ENCODE measurements around the gene FZD10.

The FZD10 gene

GRCh38 chr12:130203151-130203550 is 40.9 kb downstream of the FZD10 start:
- H3K36me3 ChIP-seq (ENCODE audit: control insufficient read depth in 2 of 2, insufficient read depth in 2 of 2, low read length in 2 of 2), result no peaks in the 10 kb centered on the region
- H3K27me3 ChIP-seq (ENCODE audit: control insufficient read depth in 2 of 2, insufficient read depth in 2 of 2, low read length in 2 of 2), result no peaks in the 10 kb centered on the region
- H3K9ac ChIP-seq (ENCODE audit: low read depth in 1 of 2, low read length in 2 of 2), result no peak overlapping the region
- H3K4me3 ChIP-seq (ENCODE audit: low read length in 2 of 2), result no peak overlapping the region
- no peak overlapping the region for H3K27ac ChIP-seq (ENCODE audit: low read depth in 2 of 2, low read length in 2 of 2)
- no peaks in the 10 kb centered on the region for H3K4me1 ChIP-seq (ENCODE audit: control insufficient read depth in 2 of 2, insufficient read depth in 2 of 2, low read length in 2 of 2)
- H3K9me3 ChIP-seq (ENCODE audit: control insufficient read depth in 2 of 2, low read length in 2 of 2), result no peaks in the 10 kb centered on the region

GRCh38 chr12:130204541-130204953 is 42.3 kb downstream of the FZD10 start:
- H3K27me3 ChIP-seq (ENCODE audit: control insufficient read depth in 2 of 2, insufficient read depth in 2 of 2, low read length in 2 of 2), result no peaks in the 10 kb centered on the region
- H3K4me3 ChIP-seq (ENCODE audit: low read length in 2 of 2), result no peak overlapping the region
- H3K4me1 ChIP-seq (ENCODE audit: control insufficient read depth in 2 of 2, insufficient read depth in 2 of 2, low read length in 2 of 2), result no peaks in the 10 kb centered on the region
- H3K9me3 ChIP-seq (ENCODE audit: control insufficient read depth in 2 of 2, low read length in 2 of 2), result no peaks in the 10 kb centered on the region
- H3K27ac ChIP-seq (ENCODE audit: low read depth in 2 of 2, low read length in 2 of 2), result no peak overlapping the region
- no peaks in the 10 kb centered on the region for H3K36me3 ChIP-seq (ENCODE audit: control insufficient read depth in 2 of 2, insufficient read depth in 2 of 2, low read length in 2 of 2)
- H3K9ac ChIP-seq (ENCODE audit: low read depth in 1 of 2, low read length in 2 of 2), result no peak overlapping the region

- no peak overlapping the region for H3K27ac ChIP-seq (ENCODE audit: low read depth in 2 of 2, low read length in 2 of 2)
- H3K36me3 ChIP-seq (ENCODE audit: control insufficient read depth in 2 of 2, insufficient read depth in 2 of 2, low read length in 2 of 2), result no peaks in the 10 kb centered on the region
- no peak overlapping the region for H3K9ac ChIP-seq (ENCODE audit: low read depth in 1 of 2, low read length in 2 of 2)
- no peaks in the 10 kb centered on the region for H3K27me3 ChIP-seq (ENCODE audit: control insufficient read depth in 2 of 2, insufficient read depth in 2 of 2, low read length in 2 of 2)
- H3K9me3 ChIP-seq (ENCODE audit: control insufficient read depth in 2 of 2, low read length in 2 of 2), result no peaks in the 10 kb centered on the region
- H3K4me3 ChIP-seq (ENCODE audit: low read length in 2 of 2), result no peak overlapping the region
- H3K4me1 ChIP-seq (ENCODE audit: control insufficient read depth in 2 of 2, insufficient read depth in 2 of 2, low read length in 2 of 2), result no peaks in the 10 kb centered on the region
Measured at GRCh38 chr12:130205495-130205894, 43.2 kb downstream of the FZD10 start.

GRCh38 chr12:130212384-130212989 is 50.2 kb downstream of the FZD10 start:
- Histone ChIP-seq H3K36me3 (ENCODE audit: control insufficient read depth in 2 of 2, insufficient read depth in 2 of 2, low read length in 2 of 2) (no peaks in the 10 kb centered on the region), H3K9ac (ENCODE audit: low read depth in 1 of 2, low read length in 2 of 2) (no peak overlapping the region), H3K4me1 (ENCODE audit: control insufficient read depth in 2 of 2, insufficient read depth in 2 of 2, low read length in 2 of 2) (no peaks in the 10 kb centered on the region), H3K4me3 (ENCODE audit: low read length in 2 of 2) (no peak overlapping the region), H3K9me3 (ENCODE audit: control insufficient read depth in 2 of 2, low read length in 2 of 2) (no peaks in the 10 kb centered on the region), H3K27ac (ENCODE audit: low read depth in 2 of 2, low read length in 2 of 2) (no peak overlapping the region), H3K27me3 (ENCODE audit: control insufficient read depth in 2 of 2, insufficient read depth in 2 of 2, low read length in 2 of 2) (no peaks in the 10 kb centered on the region)

- no peaks in the 10 kb centered on the region for H3K4me1 ChIP-seq (ENCODE audit: control insufficient read depth in 2 of 2, insufficient read depth in 2 of 2, low read length in 2 of 2)
- H3K27me3 ChIP-seq (ENCODE audit: control insufficient read depth in 2 of 2, insufficient read depth in 2 of 2, low read length in 2 of 2), result no peaks in the 10 kb centered on the region
- H3K27ac ChIP-seq (ENCODE audit: low read depth in 2 of 2, low read length in 2 of 2), result no peak overlapping the region
- H3K9ac ChIP-seq (ENCODE audit: low read depth in 1 of 2, low read length in 2 of 2), result no peak overlapping the region
- no peak overlapping the region for H3K4me3 ChIP-seq (ENCODE audit: low read length in 2 of 2)
- H3K36me3 ChIP-seq (ENCODE audit: control insufficient read depth in 2 of 2, insufficient read depth in 2 of 2, low read length in 2 of 2), result no peaks in the 10 kb centered on the region
- H3K9me3 ChIP-seq (ENCODE audit: control insufficient read depth in 2 of 2, low read length in 2 of 2), result no peaks in the 10 kb centered on the region
Measured at GRCh38 chr12:130213249-130213648, 51.0 kb downstream of the FZD10 start.

- H3K27me3 ChIP-seq (ENCODE audit: control insufficient read depth in 2 of 2, insufficient read depth in 2 of 2, low read length in 2 of 2), result no peaks in the 10 kb centered on the region
Measured at GRCh38 chr12:130214686-130215395, 52.6 kb downstream of the FZD10 start.

More at GRCh38 chr12:130214686-130215395, 52.6 kb downstream of the FZD10 start:
- Histone ChIP-seq H3K9me3 (ENCODE audit: control insufficient read depth in 2 of 2, low read length in 2 of 2) (no peaks in the 10 kb centered on the region), H3K36me3 (ENCODE audit: control insufficient read depth in 2 of 2, insufficient read depth in 2 of 2, low read length in 2 of 2) (no peaks in the 10 kb centered on the region), H3K4me3 (ENCODE audit: low read length in 2 of 2) (no peak overlapping the region), H3K9ac (ENCODE audit: low read depth in 1 of 2, low read length in 2 of 2) (no peak overlapping the region), H3K4me1 (ENCODE audit: control insufficient read depth in 2 of 2, insufficient read depth in 2 of 2, low read length in 2 of 2) (no peaks in the 10 kb centered on the region), H3K27ac (ENCODE audit: low read depth in 2 of 2, low read length in 2 of 2) (no peak overlapping the region)
